HL-60 (cell line): Measurements from ENCODE around the gene IPO11.

Source experiments
- CTCF ChIP-seq: IDR thresholded peaks from one replicate; pipeline ENCODE4 v1.5.1; 2011; ENCODE audit warnings: low read length, control low read depth, inconsistent platforms; ENCODE audit not compliant: insufficient read depth
- GABPA ChIP-seq: IDR thresholded peaks from 2 replicates; pipeline ENCODE4 v1.6.1; 2012; ENCODE audit warnings: low read depth
- POLR2AphosphoS5 ChIP-seq: IDR thresholded peaks from 2 replicates; pipeline ENCODE4 v1.6.1; 2012; ENCODE audit warnings: low read depth
- REST ChIP-seq: IDR thresholded peaks from 2 replicates; pipeline ENCODE4 v1.6.1; 2012; ENCODE audit warnings: low read depth; ENCODE audit not compliant: insufficient replicate concordance

DNA sequence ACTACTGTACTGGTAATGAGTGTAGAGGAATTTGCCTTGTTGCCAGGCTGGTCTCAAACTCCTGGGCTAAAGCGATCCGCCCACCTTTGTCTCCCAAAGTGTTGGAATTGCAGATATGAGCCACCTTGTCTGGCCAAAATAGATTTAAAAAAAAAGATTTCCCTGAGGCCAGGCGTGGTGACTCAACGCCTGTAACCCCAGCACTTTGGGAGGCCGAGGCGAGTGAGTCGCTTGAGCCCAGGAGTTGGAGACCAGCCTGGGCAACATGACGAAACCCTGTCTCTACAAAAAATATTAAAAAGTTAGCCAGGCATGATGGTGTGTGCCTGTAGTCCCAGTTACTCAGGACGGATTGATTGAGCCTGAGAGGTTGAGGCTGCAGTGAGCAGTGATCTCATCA is 62.5 kb downstream of the IPO11 start:
- TF ChIP-seq CTCF (no peak), POLR2AphosphoS5 (no peak), REST (no peak), GABPA (no peak)
